A673 (cell line): ENCODE results near the gene APOC3. TPM values are rescaled to one million over a fixed set of nuclear protein-coding genes. Genes with fewer than 3 reads are reported as not detected.
"Not testable (repeated sequence)": the region's sequence is repeated elsewhere in the genome, so short reads cannot be mapped to it uniquely, and the experiment has no call there.

Experiments used
- BruUV-seq: library from RNA; stranded (reverse); fragments of 400-500 nt; replicated peaks from 2 replicates; lab custom pipeline; 2021; lab: Mats Ljungman, UMichigan
- CTCF ChIA-PET: fragments of 300-600 bp; sonication (Branson Sonifier 250); formaldehyde crosslinking; loops from one replicate; lab custom pipeline; 2022; ENCODE audit warnings: antibody characterized with exemption; lab: Charles Lee
- POLR2A ChIA-PET: fragments of 300-600 bp; sonication (Branson Sonifier 250); formaldehyde crosslinking; loops from one replicate; lab custom pipeline; 2022; ENCODE audit warnings: antibody characterized with exemption; ENCODE audit not compliant: low non-redundant PET; lab: Charles Lee
- DNase-seq: peaks from one replicate; pipeline ENCODE4 v3.0.0-alpha.2; 2015; ENCODE audit warnings: low spot score
- H3K27ac ChIP-seq: fragments of 200-600 bp; sonication (generic); 2 replicates; pipeline ENCODE4 v1.5.1; 2016; ENCODE audit warnings: mixed run types, low read depth, mild to moderate bottlenecking, mixed read lengths, antibody characterized with exemption, low read length; ENCODE audit not compliant: poor library complexity, severe bottlenecking
- H3K27me3 ChIP-seq: fragments of 200-600 bp; sonication (generic); replicated peaks from 2 replicates; pipeline ENCODE4 v1.6.1; 2017; ENCODE audit warnings: mixed run types, low read depth, mild to moderate bottlenecking, mixed read lengths, antibody characterized with exemption, low read length; ENCODE audit not compliant: insufficient read depth, poor library complexity
- H3K36me3 ChIP-seq: fragments of 200-600 bp; sonication (generic); 2 replicates; pipeline ENCODE4 v1.6.1; 2016; ENCODE audit warnings: mixed run types, mild to moderate bottlenecking, mixed read lengths, antibody characterized with exemption, low read length; ENCODE audit not compliant: insufficient read depth, poor library complexity, severe bottlenecking
- H3K4me1 ChIP-seq: fragments of 200-600 bp; sonication (generic); 2 replicates; pipeline ENCODE4 v1.6.1; 2017; ENCODE audit warnings: mixed run types, mild to moderate bottlenecking, mixed read lengths, antibody characterized with exemption, low read length; ENCODE audit not compliant: insufficient read depth, poor library complexity, severe bottlenecking
- H3K4me3 ChIP-seq: fragments of 200-600 bp; sonication (generic); 2 replicates; pipeline ENCODE4 v1.5.1; 2016; ENCODE audit warnings: low read depth, mixed run types, mild to moderate bottlenecking, mixed read lengths, low read length; ENCODE audit not compliant: poor library complexity, severe bottlenecking
- H3K9me3 ChIP-seq: fragments of 200-600 bp; sonication (generic); 2 replicates; pipeline ENCODE4 v1.6.1; 2016; ENCODE audit warnings: mixed run types, low read depth, mild to moderate bottlenecking, mixed read lengths, antibody characterized with exemption, low read length; ENCODE audit not compliant: poor library complexity, severe bottlenecking
- CTCF ChIP-seq: fragments of 300-800, 200-600 bp; sonication (generic); conservative IDR thresholded peaks from 2 replicates; pipeline ENCODE4 v1.5.1; 2017; ENCODE audit warnings: low read depth, mild to moderate bottlenecking, antibody characterized with exemption, low read length, moderate library complexity, mixed read lengths
- EZH2 ChIP-seq: fragments of 200-600 bp; sonication (generic); IDR thresholded peaks from 2 replicates; pipeline ENCODE4 v1.6.1; 2017; ENCODE audit warnings: borderline replicate concordance, low read depth, mild to moderate bottlenecking, mixed read lengths, antibody characterized with exemption, low read length; ENCODE audit not compliant: poor library complexity, severe bottlenecking
- intact Hi-C: fragments of 100-400 bp; cut with micrococcal nuclease; formaldehyde crosslinking; loops from one replicate; pipeline ENCODE4 v1.10.0; 2022; ENCODE audit not compliant: unreplicated experiment
- total RNA-seq: library from RNA; stranded (reverse); gene quantifications from 2 replicates; pipeline ENCODE4 v1.2.3, GENCODE V29; 2021

The APOC3 gene
- total RNA-seq, 1 experiment from 2014 or later = not detected

DNA sequence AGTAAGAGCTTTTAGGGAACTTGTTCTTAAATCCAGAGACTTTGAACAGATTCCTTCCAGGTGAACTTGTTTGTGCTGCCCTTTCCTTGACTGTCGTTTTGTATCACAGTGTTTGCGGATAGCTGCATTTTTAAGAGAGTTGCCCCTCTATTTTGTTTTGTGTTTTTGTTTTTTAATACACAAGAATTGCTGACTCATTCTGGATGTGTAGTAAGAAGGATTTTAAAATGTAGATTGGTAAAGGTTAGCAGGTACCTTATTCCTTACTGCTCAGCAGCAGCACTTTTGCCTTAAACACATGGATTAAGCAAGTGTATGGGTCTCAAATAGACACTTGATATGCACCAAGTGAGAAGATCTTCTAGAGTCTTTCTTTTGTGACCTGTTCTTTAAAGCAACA, 29.1 kb upstream of the APOC3 start:
- no TSS peak for BruUV-seq
- no peak overlapping the region for H3K4me3 ChIP-seq
- TF ChIP-seq EZH2 = no peak
- TF ChIP-seq CTCF = no peak
- no peaks in the 10 kb centered on the region for H3K27me3 ChIP-seq
- no peaks in the 10 kb centered on the region for H3K4me1 ChIP-seq
- no peak overlapping the region for H3K27ac ChIP-seq
- ChIA-PET POLR2A (no interaction called here), CTCF (no interaction called here)
- no peaks in the 10 kb centered on the region for H3K36me3 ChIP-seq
- no peak for DNase-seq
- intact Hi-C loops = no loop called here
- no peaks in the 10 kb centered on the region for H3K9me3 ChIP-seq

GRCh38 chr11:116801662-116802061, 28.0 kb upstream of the APOC3 start:
- BruUV-seq, intact Hi-C loops, H3K4me1 ChIP-seq, H3K9me3 ChIP-seq, H3K4me3 ChIP-seq, H3K27me3 ChIP-seq, H3K27ac ChIP-seq, DNase-seq, POLR2A ChIA-PET, H3K36me3 ChIP-seq, CTCF ChIA-PET: not testable (repeated sequence)

DNA sequence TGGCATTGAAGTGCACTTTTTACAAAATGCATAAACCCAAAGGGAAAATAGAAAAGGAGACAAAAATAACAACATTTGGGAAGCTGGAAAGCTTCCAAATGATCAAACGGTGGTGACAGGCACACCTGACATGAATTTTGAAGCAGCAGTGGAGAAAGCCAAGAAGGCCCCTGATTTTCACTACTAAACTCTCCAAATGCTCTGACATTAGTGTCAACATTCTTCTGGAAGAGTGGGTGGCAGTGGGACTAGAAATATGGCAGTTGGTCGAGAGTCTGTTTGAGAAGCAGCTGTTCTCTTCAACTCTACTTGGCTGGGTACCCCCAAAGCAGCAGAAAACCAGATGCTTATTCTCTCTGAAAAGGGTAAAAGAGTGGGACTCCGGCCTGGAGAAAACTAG, 25.7 kb upstream of the APOC3 start:
- no peak for TF ChIP-seq EZH2
- no peak for TF ChIP-seq CTCF
- ChIA-PET POLR2A (no interaction called here), CTCF (interaction anchor here (0.6 kb wide), 1 partner anchor 32 kb away, joined by 4 read pairs; no protein-coding TSS in a partner anchor)
- DNase-seq = no peak
- Histone ChIP-seq H3K27ac (no peak overlapping the region), H3K27me3 (no peaks in the 10 kb centered on the region), H3K4me1 (no peaks in the 10 kb centered on the region), H3K4me3 (no peak overlapping the region), H3K36me3 (no peaks in the 10 kb centered on the region), H3K9me3 (no peaks in the 10 kb centered on the region)
- intact Hi-C loops = no loop called here
- BruUV-seq = no TSS peak

DNA sequence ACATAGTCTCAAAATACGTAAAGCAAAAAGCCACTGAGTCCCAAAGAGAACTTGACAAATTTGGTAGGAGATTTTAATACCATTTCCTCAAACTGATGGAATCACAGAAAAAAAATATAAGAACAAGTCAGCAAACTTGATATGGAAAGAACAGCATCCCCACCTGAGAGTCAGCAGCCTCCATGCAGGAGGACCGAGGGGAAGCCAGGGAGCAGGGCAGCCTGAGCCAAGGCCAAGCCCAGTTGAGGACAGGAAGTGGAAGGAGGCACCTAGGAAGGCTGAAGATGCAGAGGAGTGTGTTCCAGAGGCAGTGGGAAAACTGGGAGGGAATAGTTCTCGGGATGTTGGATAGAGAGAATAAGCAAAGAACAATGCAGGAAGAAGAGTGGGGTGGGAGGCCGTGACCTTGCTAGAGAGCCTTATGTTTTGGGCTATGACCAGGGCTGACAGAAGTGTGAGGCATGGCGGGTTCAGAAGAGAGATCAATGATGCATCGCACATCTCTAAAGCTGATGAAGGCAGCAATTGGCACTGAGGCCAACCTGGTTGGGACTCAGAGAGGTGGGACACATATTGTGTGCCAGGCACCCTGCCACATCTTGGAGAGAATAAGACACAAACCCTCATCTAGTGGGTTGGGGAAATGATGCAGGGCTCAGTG, 22.0 kb upstream of the APOC3 start:
- H3K4me1 ChIP-seq = no peaks in the 10 kb centered on the region
- TF ChIP-seq CTCF (no peak), EZH2 (no peak)
- H3K36me3 ChIP-seq = no peaks in the 10 kb centered on the region
- H3K4me3 ChIP-seq = no peak overlapping the region
- ChIA-PET CTCF (no interaction called here), POLR2A (no interaction called here)
- no peaks in the 10 kb centered on the region for H3K9me3 ChIP-seq
- BruUV-seq = no TSS peak
- H3K27me3 ChIP-seq = no peaks in the 10 kb centered on the region
- no peak overlapping the region for H3K27ac ChIP-seq
- no peak for DNase-seq
- intact Hi-C loops = no loop called here
